Occipital lobe (tissue), 2 donors: ENCODE results near the gene IFNA2. TPM values are rescaled to one million over a fixed set of nuclear protein-coding genes. Genes with fewer than 3 reads are reported as not detected.
"Not testable (repeated sequence)": the region's sequence is repeated elsewhere in the genome, so short reads cannot be mapped to it uniquely, and the experiment has no call there.

Experiments used
- DNase-seq: peaks from one replicate; lab custom pipeline; 2025; lab: John Stamatoyannopoulos, UW
- total RNA-seq: library from RNA; depleted of rRNA; stranded (reverse); fragments of >200 nt; gene quantifications from one replicate; pipeline ENCODE4 v1.2.3, GENCODE V29; 2014

Gene IFNA2
- total RNA-seq, 1 donor from 2014 or later, result not detected

DNA sequence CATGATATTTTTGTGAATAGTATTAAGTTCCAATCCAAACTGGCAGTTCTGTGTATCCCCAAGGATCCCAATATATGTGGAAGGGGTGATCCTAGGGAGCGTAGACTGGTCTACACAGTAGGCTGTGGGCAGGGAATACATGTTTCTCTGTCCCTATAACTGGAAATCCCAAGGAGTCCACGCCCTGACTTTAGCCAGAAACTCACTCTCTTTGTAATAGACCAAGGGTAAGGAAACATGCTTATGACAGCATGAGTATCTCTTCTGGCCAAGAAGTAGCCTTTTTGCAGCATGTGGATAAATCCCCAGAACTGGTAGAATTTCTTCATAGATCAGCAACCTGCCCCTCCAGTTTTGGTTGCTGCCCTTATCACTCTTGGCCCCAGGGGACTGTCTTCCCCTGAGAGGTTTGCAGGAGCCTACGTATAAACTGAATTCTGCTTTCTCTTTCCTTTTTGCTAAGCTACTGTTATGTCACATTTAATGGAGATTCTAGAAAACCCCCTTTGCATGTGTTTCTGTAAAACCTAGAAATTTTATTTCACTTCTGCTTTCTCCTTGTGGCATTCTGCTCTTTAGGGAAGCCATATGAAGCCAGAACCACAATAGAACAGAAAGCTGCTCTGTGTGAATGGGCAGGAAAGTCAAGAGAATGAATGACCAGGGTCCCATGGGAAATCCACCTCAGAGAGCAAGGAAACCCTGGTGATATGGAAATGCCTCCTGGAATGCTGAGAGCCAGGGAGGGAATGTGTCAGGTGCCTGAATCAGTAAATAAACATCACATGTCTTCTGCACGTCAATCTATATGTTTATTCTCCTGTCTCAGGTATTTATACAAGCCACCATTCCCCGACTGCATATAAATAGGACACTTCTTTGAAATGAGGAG, 3.5 kb downstream of the IFNA2 start:
- no peak for DNase-seq

DNA sequence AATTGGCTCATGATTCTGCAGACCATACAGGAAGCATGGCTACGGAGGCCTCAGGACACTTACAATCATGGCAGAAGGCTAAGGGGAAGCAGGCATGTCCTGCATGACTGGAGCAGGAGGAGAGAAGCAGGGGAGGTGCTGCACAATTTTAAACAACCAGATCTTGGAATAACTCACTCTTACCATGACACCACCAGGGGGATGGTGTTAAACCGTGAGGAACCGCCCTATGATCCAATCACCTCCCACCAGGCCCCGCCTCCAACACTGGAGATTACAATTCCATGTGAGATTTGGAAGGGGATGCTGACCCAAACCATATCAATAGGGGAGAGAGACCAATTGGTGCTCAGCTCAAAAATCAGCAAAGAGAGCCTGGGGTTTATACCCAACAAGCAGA, 13.7 kb downstream of the IFNA2 start:
- not testable (repeated sequence) for DNase-seq

DNA sequence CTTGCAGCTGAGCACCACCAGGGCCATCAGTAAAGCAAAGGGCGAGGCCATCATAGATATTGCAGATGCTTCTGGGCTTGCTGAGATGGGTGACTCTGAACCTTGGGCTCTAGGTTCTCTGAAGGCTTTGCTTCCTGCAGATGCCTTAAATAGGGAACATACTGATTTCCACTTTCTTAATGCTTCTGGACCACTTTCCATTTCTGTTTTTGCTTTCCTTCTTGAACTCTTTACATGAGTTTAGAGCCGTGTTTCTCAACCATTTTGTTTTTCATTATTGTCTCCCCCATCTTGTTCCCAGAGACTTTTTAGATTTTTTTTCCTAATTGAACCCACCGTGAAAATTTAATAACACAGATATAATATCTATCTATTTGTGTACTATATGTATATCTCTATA, 17.2 kb downstream of the IFNA2 start, which contains the start of gene IFNA13:
TSS of gene IFNA13 (minus strand) at position 101 of the 400 bp plus-strand sequence. CDS start at position 54, 47 bp downstream.
- DNase-seq, result no peak

DNA sequence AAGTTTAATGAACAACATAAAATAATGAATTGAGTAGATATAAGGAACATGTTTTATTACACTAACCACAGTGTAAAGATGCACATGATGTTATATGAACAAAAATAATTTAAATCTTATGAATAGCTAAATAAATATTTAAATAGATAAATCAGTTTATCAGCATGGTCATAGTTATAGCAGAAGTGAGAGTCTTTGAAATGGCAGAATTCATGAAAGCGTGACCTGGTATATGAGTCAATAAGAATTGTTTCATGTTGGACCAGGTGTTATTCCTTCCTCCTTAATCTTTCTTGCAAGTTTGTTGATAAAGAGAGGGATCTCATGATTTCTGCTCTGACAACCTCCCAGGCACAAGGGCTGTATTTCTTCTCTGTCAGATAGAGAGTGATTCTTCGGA, 18.0 kb downstream of the IFNA2 start:
- not testable (repeated sequence) for DNase-seq

DNA sequence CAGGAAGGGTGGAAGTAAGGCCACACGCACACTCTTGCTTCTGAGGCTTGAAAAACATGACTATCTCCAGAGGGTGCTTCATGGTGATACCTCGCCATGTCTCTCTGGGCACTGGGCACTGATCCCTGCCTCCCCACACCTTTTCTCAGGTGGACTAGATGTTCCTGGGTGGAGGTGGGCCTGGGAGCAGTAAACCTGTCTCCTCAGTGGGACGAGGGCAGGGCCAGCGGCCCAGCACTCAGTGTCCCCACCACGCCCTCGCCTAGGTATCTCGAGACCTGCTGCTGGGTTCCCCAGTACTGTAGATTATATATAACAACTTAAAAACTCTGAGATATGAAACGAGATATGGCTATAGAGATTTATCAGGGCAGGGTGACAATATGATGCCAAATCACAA, 22.9 kb downstream of the IFNA2 start:
- DNase-seq, result no peak

DNA sequence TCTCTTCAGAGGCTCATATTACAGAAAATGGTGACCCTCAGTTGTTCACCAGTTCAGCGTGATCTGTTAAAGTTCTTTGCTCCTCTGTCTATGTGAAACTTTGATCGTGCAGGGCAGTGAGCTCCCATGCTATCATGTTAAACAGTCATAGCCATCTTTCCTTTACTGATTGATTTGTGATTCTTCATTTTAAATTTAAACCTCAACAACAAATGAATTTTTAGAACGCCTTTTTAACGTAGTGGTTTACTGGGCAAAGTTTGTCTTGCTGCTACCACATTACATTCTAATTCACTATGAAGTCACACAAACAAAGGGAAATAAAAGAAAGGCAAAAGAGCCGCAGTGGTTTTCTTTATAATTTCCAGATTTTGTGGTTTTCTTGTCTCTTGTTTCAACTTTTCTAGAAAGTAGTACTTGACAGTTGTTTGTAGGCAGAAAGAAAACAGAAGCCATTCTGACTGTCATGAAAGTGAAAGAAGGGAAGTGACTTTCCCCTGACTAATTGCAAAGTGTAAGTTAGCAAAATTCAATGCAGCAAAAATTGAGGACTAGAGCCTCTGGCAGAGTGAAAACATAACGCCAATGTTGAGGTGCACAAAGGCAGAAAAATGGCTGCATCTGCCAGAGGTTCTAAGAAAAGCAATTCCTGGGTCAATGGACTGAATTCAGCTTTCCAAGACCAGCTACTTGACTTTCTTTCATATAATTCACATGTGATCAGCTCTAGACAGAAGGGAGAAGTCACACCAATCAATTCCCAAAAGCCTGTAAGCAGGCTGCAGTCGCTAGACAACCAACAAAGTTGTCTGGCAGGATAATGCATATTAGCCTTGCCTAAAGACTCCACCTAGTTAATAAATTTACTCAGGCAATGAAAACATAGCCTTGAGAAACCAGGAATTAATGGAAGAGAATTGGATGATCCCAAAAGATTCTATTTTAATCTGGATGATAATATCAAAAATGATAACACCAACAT, 27.4 kb downstream of the IFNA2 start:
- DNase-seq, result no peak

DNA sequence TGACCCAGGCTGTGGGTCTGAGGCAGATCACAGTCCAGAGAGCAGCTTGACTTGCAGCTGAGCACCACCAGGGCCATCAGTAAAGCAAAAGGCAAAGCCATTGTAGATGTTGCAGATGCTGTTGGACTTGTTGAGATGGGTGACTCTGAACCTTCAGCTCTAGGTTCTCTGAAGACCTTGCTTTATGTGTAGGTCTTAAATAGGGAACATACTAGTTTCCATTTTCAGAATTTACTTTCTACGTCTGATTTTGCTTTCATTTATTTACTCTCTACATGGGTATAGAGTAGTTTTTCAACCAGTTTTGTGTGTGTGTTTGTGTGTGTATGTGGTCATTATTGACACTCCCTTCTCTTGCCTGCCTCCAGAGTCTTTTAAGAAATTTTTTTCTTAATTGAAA, 34.4 kb downstream of the IFNA2 start, which contains the start of gene IFNA6:
TSS of gene IFNA6 (minus strand) at position 101 of the 400 bp plus-strand sequence. CDS start at position 101, 0 bp downstream.
- no peak for DNase-seq

DNA sequence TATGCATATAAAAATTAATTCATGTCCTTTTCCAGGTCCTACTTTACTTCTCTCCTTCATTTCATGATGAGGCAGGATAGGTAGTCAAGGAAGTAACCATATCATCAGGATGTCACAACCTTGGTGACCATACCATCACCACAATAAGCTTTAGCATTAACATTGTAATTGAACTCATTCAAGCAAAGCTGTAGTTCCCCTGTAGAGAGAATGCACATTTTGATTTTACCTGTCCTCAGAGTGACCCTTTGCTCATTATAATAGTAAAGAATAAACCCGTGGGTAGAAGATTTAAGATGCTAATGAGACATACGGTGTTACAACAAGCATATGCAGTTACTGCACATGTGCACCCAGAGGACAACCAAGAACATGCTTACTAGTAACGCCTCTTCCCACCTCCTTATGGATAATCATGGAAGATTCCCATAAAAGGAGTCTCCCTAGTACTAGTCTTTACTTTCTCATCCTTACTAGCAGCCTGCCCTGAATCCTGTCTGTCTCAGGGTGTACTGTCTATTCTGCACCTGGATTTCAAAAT, 36.7 kb downstream of the IFNA2 start:
- DNase-seq, result no peak

DNA sequence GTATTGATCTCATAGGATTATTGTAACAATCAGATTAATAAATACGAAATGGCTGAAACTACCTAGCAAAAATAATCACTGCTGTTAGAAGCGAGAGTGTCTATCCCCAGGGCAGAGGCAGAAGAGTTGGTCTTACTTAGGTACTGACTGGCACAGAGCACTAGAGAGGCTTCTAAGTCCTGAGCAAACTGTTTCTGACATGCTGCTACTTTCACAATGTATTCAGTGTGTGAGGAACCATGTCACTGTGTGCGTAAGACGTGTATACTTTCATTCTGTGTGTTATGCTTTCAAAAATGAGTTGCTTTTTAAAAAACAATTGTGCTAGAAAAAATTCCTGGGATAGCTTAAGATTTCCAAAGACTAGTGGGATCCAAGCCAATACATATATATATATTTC, 44.5 kb downstream of the IFNA2 start:
- DNase-seq, result no peak

DNA sequence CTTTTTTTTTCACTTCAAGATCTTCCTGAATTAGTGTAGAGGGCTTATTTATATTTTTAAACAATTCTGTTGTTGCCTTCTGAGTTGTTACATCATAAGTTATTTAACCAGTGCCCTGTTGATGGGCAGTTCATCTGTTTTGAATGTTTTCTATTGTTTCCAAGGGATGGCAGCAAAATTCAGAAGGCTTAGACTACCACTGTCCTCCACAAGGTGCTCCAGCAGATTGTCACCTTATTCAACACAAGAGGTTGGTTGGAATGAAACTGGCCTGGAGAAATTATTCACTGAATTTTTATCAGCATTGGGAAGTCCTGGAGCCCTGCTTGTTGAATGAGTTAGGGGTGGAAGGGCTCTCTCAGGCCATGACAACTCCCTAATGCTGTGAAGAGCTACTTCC, 48.7 kb downstream of the IFNA2 start:
- no peak for DNase-seq

DNA sequence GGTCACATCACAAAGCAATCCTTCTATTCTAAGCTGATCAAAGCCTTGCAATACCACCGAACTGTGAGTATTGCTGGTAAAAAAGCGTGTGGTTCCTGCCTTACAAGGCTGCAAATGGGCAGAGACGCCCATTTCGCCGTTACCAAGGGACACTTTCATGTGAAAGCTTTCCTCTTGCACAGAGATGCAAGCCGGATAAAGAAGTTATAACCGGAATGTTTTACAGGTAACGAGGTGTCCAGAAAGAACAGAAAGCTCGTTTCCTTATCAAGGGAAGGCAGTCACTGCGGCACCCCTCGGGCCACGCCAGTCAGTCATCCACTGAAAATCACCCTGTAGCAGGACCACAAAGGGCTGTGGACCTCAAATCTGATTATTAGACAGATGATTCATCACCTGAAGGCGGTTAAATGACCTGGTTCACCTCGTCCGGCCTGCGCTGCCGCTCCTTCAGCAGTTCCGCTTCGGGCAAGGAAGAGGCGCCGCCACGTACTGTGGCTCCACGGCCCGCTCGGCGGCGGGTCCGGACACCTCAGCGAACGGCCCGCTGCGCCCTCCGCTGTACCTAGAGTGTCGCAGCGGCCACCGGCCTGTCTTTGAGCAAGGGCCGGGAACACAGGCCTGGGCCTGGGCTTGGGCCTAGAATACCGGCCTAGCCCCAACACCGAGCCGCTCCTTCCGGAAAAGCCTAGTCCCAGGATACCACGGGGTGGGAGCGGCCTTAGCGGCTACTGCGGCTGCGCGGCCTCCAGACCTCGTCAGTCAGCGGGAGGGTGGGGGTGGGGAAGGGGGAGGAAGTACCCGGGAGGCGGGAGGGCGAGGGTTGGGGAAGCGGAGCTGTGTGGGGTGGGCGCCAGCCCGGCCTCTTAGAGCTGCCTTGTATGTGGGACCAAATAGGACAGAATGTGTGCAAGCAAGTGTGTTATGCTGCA, 50.2 kb downstream of the IFNA2 start, which contains the start of gene KLHL9:
TSS of gene KLHL9 (minus strand) at position 704 of the 932 bp plus-strand sequence. CDS start at position 159, 545 bp downstream.
- DNase-seq, result peak; percentile 92

Other genes with a start within 250 kb of the IFNA2 start
- gene IFNW1, start 243.6 kb downstream of the IFNA2 start, total RNA-seq, result not detected
- gene IFNA21, start 218.7 kb downstream of the IFNA2 start, total RNA-seq, result not detected
- not detected for gene IFNA4, start 197.8 kb downstream of the IFNA2 start, total RNA-seq
- not detected for gene IFNA7, start 183.2 kb downstream of the IFNA2 start, total RNA-seq
- not detected for gene IFNA10, start 178.3 kb downstream of the IFNA2 start, total RNA-seq
- not detected for gene IFNA16, start 168.1 kb downstream of the IFNA2 start, total RNA-seq
- not detected for gene IFNA17, start 157.2 kb downstream of the IFNA2 start, total RNA-seq
- not detected for gene IFNA14, start 145.4 kb downstream of the IFNA2 start, total RNA-seq
- gene IFNA5, start 80.1 kb downstream of the IFNA2 start, total RNA-seq, result not detected
- gene KLHL9, start 50.0 kb downstream of the IFNA2 start, total RNA-seq, result 81.4 TPM
- not detected for gene IFNA6, start 34.5 kb downstream of the IFNA2 start, total RNA-seq
- gene IFNA13, start 17.3 kb downstream of the IFNA2 start, total RNA-seq, result not detected
- gene IFNA8, start 23.7 kb upstream of the IFNA2 start, total RNA-seq, result not detected
- gene IFNA1, start 55.0 kb upstream of the IFNA2 start, total RNA-seq, result not detected
- not detected for gene IFNE, start 96.9 kb upstream of the IFNA2 start, total RNA-seq